Endometrium (tissue), 2 donors: Measurements from ENCODE around the gene ZNF837.
A peak's percentile ranks its signal among the peaks of the same experiment; 100 is the strongest.
"Not testable (repeated sequence)": the region's sequence is repeated elsewhere in the genome, so short reads cannot be mapped to it uniquely, and the experiment has no call there.

Experiments
- FAIRE-seq: peaks from 2 replicates; lab custom pipeline; 2012; peaks lifted over from hg19 to GRCh38; lab: Jason Lieb, UNC
- donor health status: control.
- donor health status: control.

The ZNF837 gene

DNA sequence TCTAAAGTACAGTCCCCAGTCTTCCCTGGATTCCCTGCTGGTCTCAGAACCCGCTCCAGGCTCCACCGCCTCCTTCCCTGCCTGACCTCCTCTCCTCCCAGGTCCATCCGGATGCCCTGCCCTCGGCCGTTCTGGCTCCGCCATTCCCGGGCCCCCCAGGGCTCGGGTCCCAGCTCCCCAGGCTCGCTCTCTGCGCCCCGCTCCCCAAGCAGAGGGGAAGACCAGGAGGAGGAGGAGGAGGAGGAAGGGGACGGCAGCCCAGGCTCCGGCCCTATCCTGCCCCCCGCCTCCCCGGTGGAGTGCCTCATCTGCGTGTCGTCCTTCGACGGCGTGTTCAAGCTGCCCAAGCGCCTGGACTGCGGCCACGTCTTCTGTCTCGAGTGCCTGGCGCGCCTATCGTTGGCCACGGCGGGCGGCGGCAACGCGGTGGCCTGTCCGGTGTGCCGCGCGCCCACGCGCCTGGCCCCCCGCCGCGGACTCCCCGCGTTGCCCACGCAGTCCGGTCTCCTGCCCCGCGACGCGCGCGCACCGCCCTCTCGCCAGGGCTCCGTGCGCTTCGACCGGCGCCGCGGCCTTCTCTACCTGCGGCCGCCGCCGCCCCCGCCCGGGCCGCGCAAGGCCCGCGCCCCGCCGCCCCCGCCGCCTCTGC lies 15.3 kb upstream of the ZNF837 start:
- no peak for FAIRE-seq

DNA sequence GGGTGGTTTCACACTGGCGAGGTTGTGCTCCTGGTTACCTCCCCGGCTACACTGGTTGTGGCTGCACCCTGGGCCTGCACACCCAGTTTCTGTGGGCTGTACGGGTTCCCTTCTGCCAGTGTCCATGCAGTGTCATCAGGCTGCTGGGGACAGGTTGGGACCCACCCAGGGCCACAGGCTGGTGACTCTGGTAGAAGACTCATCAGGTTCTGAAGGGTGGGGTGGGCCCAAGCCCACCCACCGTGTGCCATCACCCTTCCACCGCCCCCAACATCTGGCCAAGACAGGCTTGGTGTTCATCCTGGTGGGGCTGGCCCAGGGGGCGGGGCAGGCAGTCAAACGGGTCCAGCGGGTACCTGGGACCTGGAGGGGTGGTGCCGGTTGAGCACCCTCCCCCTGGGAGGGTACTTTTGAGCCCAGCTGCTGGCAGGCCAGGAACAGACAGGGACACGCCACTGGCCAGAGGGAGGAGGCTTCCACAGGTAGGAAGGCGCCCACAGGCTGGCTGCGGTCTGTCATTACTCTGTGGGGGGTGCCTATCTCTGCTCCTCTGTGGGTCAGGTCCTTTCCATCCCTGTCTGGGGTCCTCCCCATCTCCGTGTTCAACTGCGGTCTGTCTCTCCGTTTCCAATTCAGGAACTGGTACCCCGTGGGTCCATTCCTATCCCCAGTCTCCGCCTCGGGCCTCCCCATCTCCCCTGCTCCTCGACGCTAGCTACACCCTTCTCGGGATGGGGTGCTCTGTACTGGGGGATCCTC lies 14.6 kb upstream of the ZNF837 start, which contains the start of gene RNF225:
Gene RNF225, plus strand, starts transcription at position 437 of the 759 bp plus-strand sequence. CDS start 434 bp downstream, outside the sequence.
- FAIRE-seq, result no peak

DNA sequence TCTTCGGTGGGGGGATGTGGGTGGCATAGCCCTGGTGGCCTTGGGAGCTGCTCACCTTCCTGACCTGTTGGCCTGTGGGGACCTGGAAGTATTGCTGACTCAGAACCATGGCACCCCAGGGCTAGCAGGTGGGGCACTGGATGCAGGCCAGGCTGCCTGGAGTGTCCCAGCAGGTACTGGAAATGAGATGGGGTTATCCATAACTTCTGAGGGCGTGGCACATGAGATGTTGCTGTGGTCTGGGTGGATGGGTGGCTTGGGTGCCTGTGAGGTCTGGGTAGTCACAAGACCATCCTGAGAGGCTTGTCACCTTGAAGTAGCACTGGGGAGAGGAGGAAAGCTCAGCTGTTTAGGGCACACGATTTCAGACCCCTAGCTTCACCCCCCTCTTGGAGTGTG lies 14.0 kb upstream of the ZNF837 start:
- FAIRE-seq, result no peak

DNA sequence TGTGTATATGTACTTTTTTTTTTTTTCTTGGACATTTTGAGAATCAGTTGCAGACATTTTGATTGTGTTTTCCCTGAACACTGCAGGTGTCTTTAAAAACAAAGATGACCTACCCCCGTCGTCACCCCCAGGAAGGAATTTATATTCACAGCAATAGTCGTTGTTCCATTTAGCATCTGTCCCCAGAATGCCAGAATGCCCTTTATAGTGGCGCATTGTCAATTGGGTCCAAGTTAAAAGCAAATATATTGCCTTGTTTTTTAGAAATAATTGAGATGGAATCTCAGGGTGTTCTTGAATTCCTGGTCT lies 12.8 kb upstream of the ZNF837 start:
- FAIRE-seq, result no peak

DNA sequence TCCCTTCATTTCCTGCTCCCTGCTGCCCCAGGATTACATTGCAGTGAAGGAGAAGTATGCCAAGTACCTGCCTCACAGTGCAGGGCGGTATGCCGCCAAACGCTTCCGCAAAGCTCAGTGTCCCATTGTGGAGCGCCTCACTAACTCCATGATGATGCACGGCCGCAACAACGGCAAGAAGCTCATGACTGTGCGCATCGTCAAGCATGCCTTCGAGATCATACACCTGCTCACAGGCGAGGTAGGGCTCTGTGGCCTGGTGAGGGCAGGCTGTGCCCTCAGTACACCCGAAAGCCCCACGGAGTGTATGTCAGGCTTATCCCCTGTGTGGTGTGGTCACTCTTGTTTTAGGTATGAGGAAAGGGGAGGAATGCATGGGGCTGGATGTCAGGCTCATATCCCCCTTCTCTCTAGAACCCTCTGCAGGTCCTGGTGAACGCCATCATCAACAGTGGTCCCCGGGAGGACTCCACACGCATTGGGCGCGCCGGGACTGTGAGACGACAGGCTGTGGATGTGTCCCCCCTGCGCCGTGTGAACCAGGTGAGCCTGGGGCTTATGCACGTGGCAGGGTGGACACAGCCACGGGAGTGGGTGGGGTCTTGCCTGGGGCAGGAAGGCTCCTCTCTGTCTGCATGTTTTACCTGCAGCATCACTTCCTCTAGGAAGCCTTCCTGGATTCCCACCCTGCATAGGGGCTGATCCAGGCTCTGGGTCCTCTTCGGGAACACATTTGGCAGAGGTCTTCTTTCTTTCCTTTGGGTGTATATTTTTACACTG lies 12.3 kb upstream of the ZNF837 start:
- no peak for FAIRE-seq

DNA sequence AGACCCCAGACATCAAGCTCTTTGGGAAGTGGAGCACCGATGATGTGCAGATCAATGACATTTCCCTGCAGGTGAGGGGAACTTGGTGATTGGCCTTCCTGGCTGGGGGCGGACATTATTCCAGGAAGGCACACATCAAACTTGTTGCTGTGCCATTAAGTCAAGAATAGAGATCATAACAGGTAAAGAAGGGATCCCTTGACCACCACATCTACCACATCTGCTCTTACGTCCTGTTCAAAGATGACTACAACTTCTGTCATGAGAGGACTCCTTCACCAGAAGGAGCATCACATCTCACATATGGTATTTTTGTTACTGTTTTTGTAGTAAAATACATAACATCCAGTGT lies 7.3 kb upstream of the ZNF837 start:
- no peak for FAIRE-seq

DNA sequence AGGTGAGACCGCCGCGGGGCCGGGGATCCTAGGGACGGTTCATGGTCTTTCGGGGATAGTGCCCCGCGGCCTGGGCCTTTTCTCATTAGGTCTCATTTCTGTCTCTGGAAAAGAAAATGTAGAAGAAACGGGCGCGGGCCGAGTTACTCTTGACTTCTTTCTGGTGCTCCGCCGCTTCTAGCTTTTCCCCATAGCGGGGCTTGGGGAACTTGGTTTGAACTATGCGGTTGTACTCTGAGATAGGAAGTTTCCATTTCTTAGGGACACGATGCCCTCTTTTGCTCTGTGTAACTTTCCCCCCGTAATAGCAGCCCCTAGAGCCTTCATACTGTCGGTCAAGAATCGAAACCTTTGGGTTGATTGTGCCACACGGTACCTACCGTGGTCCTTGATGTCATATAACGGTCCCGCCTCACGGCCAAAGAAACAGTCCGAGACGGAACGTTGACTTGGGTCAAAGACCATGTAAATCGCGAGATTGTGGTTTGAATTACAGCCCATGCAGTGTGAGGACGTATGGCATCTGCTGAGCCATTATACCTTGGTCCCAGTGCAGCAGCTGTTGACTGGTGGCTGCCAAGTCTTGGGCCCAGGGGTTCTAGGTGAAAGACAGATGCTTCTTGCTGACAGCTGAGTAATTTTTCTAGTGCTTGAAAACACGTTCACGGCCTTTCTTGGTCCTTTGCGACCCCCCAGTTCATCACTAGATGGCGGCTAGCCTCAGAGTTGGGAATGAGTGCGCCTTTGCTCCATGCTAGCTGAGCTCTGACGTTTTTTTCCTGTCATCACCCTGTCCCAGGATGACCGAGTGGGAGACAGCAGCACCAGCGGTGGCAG lies 6.7 kb upstream of the ZNF837 start:
- FAIRE-seq, result no peak

DNA sequence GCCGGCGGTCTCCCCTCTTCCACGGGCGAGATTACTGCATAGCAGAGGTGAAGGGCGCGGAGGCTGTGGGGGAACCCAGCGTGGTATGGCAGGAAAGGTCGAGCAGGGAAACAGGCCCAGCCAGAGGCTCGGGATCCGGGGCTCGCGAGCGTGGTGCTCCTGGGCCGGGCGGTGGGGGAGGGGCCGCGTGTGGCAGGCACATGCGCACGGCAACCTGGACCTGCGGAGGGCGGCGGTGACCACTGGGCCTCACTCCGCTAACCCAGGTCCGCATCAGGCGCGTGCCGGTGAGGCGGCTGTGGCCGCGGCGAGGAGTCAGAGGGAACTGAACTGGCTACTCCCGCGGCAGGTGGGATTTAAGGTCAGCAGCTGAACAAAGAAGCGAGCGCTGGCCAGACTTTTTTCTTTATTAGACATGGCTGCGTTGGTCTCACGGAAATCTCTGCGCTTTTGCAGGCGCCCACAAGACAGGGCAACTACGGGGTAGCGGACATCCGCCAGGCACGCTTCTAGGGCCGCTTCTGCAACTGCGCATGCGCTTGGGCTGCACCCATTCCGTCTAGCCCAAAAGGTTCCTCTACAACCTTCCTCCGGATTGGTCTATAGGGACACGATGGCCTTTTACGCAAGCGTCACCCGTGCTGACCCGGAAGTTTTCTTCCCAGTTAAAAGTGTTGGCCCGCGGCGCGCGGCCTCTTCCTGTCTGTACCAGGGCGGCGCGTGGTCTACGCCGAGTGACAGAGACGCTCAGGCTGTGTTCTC lies 5.9 kb upstream of the ZNF837 start, which contains the start of gene RPS5:
Gene RPS5, plus strand, starts transcription at position 694 of the 762 bp plus-strand sequence. CDS start 869 bp downstream, outside the sequence.
- peak; percentile 86 for FAIRE-seq

DNA sequence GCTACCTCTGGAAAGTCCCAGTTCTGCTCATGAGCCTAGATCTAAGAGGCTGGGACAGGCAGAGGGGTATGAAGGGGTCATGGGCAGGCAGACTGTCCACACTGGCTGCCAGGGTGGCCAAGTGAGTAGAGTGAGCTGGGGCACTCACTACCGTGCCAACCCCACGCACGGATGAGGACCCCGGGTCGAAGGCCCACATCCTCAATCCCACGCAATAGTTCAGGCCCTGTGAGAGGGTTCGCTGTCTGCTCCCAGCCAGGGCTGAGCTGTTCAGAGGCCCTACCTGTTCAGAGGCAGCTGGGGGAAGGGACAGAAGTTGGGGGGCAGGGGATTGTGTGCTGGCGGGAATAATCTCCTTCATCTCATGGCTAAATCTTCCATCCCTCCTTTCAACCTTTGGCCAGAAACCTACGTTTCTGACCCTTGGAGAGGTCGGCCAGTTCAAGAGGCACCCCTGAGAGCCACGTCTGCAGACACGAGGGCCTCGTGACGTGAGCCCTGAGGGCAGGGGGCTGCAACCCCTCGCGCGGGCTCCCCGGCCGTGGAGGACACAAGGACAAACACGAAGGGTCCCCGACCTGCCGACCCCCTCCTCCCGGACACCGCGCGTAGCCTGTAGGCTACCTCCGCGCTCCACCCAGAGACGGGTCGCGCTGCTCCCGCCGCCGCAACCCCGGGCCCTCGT lies 5.2 kb upstream of the ZNF837 start:
- FAIRE-seq, result no peak

DNA sequence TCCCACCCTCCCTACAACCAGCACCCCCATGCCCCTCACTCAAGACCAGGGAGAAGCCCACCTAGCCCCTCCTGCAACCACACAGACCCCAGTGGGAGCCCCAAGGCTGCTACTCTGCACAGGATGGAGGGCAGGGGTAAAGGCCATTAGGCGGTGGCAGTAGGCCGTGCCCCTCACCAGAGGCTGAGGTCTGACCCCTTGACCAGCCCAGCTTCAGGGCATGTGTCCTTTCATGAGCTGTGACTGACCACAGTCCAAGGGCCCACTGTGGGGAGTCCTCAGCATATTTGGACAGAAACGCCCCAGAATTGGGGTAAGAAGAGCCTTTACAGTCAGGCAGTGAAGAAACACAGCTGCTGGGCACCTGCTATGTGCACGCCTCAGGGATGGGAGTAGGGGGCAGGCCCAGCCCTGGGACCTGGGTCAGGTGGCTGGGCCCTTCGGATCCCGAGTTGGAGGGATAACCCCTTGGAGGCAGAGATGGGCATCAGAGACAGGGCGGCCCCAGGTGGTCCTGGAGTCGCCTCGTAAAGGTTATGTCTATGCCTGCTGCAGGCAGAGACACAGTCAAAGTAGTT lies 4.6 kb upstream of the ZNF837 start:
- no peak for FAIRE-seq

DNA sequence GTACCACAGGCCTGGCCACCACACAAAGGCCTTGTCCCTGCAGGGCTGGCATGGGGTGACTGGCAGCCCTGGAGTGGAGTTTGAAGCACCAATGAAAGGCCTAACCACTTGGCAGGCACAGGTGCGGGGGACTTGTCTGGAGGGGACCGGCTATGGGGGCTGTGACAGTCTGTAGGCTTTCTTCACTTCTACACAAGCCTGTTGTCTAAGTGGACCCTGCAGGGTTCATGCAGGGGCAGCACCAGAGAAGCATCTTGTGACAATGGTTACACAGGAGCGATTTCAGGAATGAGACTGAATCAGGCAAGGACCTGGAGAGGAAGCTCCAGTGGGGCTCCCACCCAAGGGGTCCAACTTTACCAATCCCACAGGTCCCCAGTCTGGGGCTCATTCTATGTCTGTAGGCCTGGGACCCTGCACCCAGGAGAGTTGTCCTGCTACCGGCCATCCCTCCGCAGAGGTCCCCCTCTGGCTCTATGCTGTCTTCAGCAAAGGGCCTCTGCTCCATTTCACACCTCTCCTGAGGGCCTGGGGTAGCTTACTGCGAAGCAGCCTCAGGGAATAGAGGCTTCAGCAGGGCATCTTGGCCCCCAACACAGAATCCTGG lies 2.3 kb upstream of the ZNF837 start:
- no peak for FAIRE-seq

DNA sequence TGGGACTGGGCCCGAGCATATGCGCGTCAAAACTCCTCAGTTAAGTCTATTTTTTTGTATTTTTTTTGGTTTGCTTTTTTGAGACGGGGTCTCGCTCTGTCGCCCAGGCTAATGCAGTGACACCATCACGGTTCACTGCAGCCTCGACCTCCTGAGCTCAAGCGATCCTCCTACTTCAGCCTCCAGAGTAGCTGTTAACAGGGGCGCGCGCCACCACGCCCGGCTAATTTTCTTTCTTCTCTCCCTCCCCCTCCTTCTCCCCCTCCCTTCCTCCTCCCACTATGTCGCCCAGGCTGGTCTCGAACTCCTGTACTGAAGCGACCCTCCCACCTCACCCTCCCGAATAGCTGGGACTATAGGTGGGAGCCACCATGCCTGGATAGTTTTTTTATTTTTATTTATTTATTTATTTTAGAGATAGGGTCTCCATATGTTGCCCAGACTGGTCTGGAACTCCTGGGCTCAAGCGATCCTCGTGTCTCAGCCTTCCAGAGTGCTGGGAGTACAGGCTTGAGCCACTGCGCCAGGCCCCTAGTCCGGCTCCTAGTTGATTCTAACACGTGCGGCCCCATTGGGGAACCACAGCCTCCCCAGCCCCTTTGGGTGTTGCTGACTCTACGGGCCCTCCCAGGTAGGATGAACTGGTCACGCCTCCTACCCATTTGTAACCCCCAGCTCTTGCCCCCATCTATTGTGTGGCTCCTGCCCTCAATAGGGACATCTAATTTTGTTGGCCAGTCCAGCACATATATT lies 806 bp upstream of the ZNF837 start:
- no peak for FAIRE-seq

DNA sequence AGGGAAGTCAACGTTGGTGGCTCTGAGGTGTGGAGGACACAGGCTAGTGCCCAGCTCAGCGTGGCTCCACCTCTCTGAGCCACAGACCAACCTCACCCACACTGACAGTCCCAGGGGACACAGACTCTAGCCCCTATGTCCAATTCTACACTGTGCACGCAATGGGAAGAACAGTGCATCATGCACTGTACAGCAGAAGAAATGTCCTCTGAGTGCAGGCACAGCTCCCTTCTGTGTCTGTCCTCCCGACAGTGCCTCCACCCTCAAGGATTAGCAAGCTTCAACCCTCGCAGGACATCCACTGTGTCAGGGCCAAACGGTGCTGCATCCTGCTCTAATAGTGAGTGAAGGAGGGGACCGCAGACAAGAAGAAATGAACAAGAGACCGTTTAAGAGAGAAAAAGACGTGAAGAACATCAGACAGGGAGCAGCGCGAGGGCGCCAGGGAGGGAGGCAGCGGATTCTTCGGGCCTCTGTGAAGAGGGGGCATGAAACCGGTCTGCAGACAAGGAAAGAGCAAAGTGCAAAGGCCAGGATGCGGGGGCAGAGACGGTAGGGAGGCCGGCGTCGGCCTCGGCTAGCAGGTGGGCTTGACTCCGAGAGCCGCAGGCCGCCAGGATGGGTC lies 681 bp downstream of the ZNF837 start:
- FAIRE-seq, result no peak

DNA sequence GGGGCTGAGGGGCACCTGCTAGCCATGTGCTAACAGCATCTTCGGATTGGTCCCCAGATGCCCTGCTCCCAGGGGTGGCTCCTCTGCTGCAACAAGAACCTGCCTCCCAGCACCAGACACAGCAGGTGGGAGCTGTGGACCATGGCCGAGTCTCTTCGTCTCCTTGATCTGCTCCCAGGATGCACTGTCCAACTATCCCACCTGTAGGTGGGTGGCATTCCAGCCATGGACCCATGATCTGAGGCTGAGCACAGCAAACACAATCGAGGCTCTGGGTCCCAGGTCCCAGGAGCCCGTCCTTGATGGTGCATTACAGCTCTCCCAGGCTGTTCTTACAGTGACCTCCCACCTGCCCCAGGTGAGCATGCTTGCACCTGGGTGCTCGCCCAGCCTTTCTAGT lies 1.6 kb downstream of the ZNF837 start:
- FAIRE-seq, result no peak

DNA sequence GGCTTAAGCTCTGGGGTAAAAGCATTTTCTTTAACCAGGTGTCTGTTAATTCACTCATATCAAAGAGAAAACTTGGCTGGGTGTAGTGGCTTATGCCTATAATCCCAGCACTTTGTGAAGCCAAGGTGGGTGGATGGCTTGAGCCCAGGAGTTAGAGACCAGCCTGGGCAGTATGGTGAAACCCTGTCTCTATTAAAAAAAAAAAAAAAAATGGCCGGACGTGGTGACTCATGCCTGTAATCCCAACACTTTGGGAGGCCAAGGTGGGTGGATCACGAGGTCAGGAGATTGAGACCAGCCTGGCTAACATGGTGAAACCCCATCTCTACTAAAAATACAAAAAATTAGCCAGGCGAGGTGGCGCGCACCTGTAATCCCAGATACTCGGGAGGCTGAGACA lies 4.1 kb downstream of the ZNF837 start:
- not testable (repeated sequence) for FAIRE-seq

DNA sequence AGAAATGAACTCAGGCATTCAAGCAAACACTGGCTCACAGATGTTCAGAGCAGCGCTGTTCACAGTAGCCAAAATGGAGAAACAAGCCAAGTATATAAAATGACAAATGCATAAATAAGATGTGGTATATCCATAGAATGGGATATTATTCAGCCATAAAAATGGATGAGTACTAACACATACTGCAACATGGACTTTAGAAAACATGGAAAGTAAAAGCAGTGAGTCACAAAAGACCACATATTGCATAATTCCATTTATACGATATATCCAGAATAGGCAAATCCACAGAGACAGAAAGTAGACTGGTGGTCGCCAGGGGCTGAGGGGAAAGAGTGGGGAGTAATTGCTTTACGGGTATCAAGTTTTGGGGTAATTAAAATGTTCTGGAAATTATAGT lies 6.6 kb downstream of the ZNF837 start:
- no peak for FAIRE-seq

DNA sequence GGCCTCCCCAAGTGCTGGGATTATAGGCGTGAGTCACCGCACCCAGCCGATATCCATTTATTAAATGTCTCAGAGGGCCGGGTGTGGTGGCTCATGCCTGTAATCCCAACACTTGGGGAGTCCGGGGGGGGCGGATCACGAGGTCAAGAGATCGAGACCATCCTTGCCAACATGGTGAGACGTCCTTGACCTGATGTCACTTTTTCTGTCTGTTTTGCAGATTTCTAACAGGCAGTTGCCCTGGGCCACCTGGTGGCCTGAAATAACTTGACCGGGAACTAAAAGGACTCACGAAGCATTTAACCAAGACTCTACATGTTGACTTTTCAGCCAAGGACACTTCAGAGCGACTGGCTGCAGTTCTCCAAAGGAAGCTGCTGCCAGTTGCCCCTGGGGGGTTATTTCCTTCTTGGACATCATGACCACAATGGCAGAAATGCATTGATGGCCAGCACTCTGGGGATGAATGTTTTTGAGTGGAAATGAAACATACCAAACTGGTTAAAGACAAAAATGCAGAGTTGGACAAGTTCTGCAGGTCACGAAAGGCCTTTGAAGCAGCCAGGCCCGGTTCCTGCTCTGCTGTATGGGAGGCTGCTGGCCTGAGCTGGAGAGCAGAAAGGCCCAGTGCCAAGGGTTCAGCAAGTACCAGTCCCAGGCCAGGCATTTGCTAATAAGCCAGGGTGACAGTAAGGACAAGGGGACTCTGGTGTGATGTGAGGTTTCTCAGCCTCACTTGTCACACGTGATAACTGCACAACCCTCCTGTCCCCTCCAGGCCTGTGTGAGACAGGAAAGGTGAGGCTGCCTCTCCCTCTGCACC lies 8.3 kb downstream of the ZNF837 start:
- no peak for FAIRE-seq
